ENCODE data around the gene MARCHF3. TPM values are rescaled to one million over a fixed set of nuclear protein-coding genes. Genes with fewer than 3 reads are reported as not detected.

Gene MARCHF3
- total and polyA plus RNA-seq, 2 of the 13 experiments (the other 11 are each of a cell fraction or from before 2014, with no cell fraction given), result 4.8 to 11.9 TPM

- TF ChIP-seq ZZZ3 (CRISPR knock-in tag; IDR thresholded peaks at IDR 0.05; ENCODE audit: borderline replicate concordance), result peak; percentile 50; the same call in 1 of the 2 replicates
- 0 out of 2 replicates have a peak, but pooled peaks have one; percentile 64 for TF ChIP-seq ZNF737 (CRISPR knock-in tag; IDR thresholded peaks at IDR 0.05; ENCODE audit: borderline replicate concordance)
- TF ChIP-seq THRA (CRISPR knock-in tag; IDR thresholded peaks at IDR 0.05; ENCODE audit: borderline replicate concordance), result peak; percentile 59; the same call in 1 of the 2 replicates
- no peak for TF ChIP-seq TGIF2 (CRISPR knock-in tag; IDR thresholded peaks at IDR 0.05)
- TF ChIP-seq REPIN1 (CRISPR knock-in tag; IDR thresholded peaks at IDR 0.05; ENCODE audit: borderline replicate concordance, low read depth), result 0 out of 2 replicates have a peak, but pooled peaks have one; percentile 45
- TF ChIP-seq ZNF772 (CRISPR knock-in tag; IDR thresholded peaks at IDR 0.05), result peak; percentile 83
- TF ChIP-seq ZNF282 (IDR thresholded peaks at IDR 0.05; ENCODE audit: partially characterized antibody), result no peak
- peak; percentile 86; the same call in 1 of the 2 replicates for TF ChIP-seq ZNF607 (CRISPR knock-in tag; IDR thresholded peaks at IDR 0.05; ENCODE audit: borderline replicate concordance)
- TF ChIP-seq ZNF547 (CRISPR knock-in tag; IDR thresholded peaks at IDR 0.05), result peak; percentile 78; the same call in 1 of the 2 replicates
- peak; percentile 54; the same call in 1 of the 2 replicates for TF ChIP-seq NR2C2 (CRISPR knock-in tag; IDR thresholded peaks at IDR 0.05; ENCODE audit: borderline replicate concordance)
- peak; percentile 35; the same call in 1 of the 2 replicates for TF ChIP-seq NCOA1 (CRISPR knock-in tag; IDR thresholded peaks at IDR 0.05)
- no peak for TF ChIP-seq PTBP1 (IDR thresholded peaks at IDR 0.05; ENCODE audit: low read depth, low read length, poor library complexity, severe bottlenecking)
- peak; percentile 94; the same call in 1 of the 2 replicates for TF ChIP-seq ZNF598 (CRISPR knock-in tag; IDR thresholded peaks at IDR 0.05; ENCODE audit: borderline replicate concordance)
- peak; percentile 63; the same call in 1 of the 2 replicates for TF ChIP-seq E2F1 (CRISPR knock-in tag; IDR thresholded peaks at IDR 0.05)
- TF ChIP-seq ZFP82 (CRISPR knock-in tag; IDR thresholded peaks at IDR 0.05; ENCODE audit: borderline replicate concordance), result no peak; the same call in 1 of the 2 replicates
- peak; percentile 64; the same call in 1 of the 2 replicates for TF ChIP-seq ZNF615 (CRISPR knock-in tag; IDR thresholded peaks at IDR 0.05; ENCODE audit: borderline replicate concordance)
- peak; percentile 77; the same call in 1 of the 2 replicates for TF ChIP-seq YEATS2 (CRISPR knock-in tag; IDR thresholded peaks at IDR 0.05; ENCODE audit: borderline replicate concordance)
- peak; percentile 99 for TF ChIP-seq ZNF205 (CRISPR knock-in tag; IDR thresholded peaks at IDR 0.05)
- TF ChIP-seq MED1 (CRISPR knock-in tag; IDR thresholded peaks at IDR 0.05), result peak; percentile 57; the same call in 1 of the 2 replicates
- TF ChIP-seq ZNF34 (CRISPR knock-in tag; IDR thresholded peaks at IDR 0.05; ENCODE audit: borderline replicate concordance), result no peak
- no peak for TF ChIP-seq ATF7 (IDR thresholded peaks at IDR 0.05)
- no peak for TF ChIP-seq ATF7 (CRISPR knock-in tag; IDR thresholded peaks at IDR 0.05)
- TF ChIP-seq MYNN (CRISPR knock-in tag; IDR thresholded peaks at IDR 0.05; ENCODE audit: low read depth), result no peak
- no peak for TF ChIP-seq ZNF235 (CRISPR knock-in tag; IDR thresholded peaks at IDR 0.05; ENCODE audit: borderline replicate concordance)
- peak; percentile 21; the same call in 1 of the 2 replicates for TF ChIP-seq ZNF264 (CRISPR knock-in tag; IDR thresholded peaks at IDR 0.05)
- 0 out of 2 replicates have a peak, but pooled peaks have one; percentile 77 for TF ChIP-seq MTERF4 (CRISPR knock-in tag; IDR thresholded peaks at IDR 0.05)
Measured at GRCh38 chr5:127072861-127073846, 42.8 kb upstream of the MARCHF3 start, which contains the start of gene C5orf63 (continued).
